Large intestine (tissue), 3 donors: Measurements from ENCODE around the gene DPP10. TPM values are rescaled to one million over a fixed set of nuclear protein-coding genes. Genes with fewer than 3 reads are reported as not detected.
"Not testable (repeated sequence)": the region's sequence is repeated elsewhere in the genome, so short reads cannot be mapped to it uniquely, and the experiment has no call there.

Source experiments
- DNase-seq, 2 donors: peaks; one replicate each; pipeline versions ENCODE4 v3.0.0 to v3.0.0-alpha.2; 2013
- H3K27ac ChIP-seq: one replicate; pipeline ENCODE4 v1.5.1; 2013; ENCODE audit warnings: low read length
- H3K27me3 ChIP-seq: 2 replicates; pipeline ENCODE4 v1.6.1; 2013; ENCODE audit warnings: low read length; ENCODE audit not compliant: control insufficient read depth, insufficient read depth
- H3K36me3 ChIP-seq: 2 replicates; pipeline ENCODE4 v1.6.1; 2013; ENCODE audit warnings: low read length; ENCODE audit not compliant: control insufficient read depth, insufficient read depth
- H3K4me1 ChIP-seq: one replicate; pipeline ENCODE4 v1.6.1; 2013; ENCODE audit warnings: low read length; ENCODE audit not compliant: control insufficient read depth, insufficient read depth
- H3K4me3 ChIP-seq: one replicate; pipeline ENCODE4 v1.5.1; 2013; ENCODE audit warnings: low read length
- H3K9me3 ChIP-seq: one replicate; pipeline ENCODE4 v1.6.1; 2013; ENCODE audit warnings: mild to moderate bottlenecking, low read depth, low read length, moderate library complexity; ENCODE audit not compliant: control insufficient read depth
- WGBS: methylation state at CpG from one replicate; pipeline ENCODE4 v1.1.5; 2013; ENCODE audit warnings: low lambda C conversion rate; ENCODE audit not compliant: insufficient coverage; 5-methylcytosine and 5-hydroxymethylcytosine counted together
- polyA plus RNA-seq: library from polyadenylated mRNA; unstranded; fragments of 120-200 nt; gene quantifications from one replicate; pipeline ENCODE4 v1.2.1, GENCODE V29; 2013

DPP10 gene
- polyA plus RNA-seq, 1 donor = 17.3 TPM

GRCh38 chr2:115412501-115412900 is 970.1 kb downstream of the DPP10 start:
- Histone ChIP-seq H3K9me3 (peaks cover 3% of the 10 kb centered on the region), H3K27ac (no peak overlapping the region), H3K4me3 (no peak overlapping the region), H3K27me3 (no peaks in the 10 kb centered on the region), H3K4me1 (no peaks in the 10 kb centered on the region), H3K36me3 (no peaks in the 10 kb centered on the region)
- no CpG with 5 or more reads among the region's 1 CpG for WGBS
- no peak for DNase-seq

GRCh38 chr2:115413791-115414190 is 971.4 kb downstream of the DPP10 start:
- Histone ChIP-seq H3K27ac (no peak overlapping the region), H3K4me1 (no peaks in the 10 kb centered on the region), H3K36me3 (no peaks in the 10 kb centered on the region), H3K27me3 (no peaks in the 10 kb centered on the region), H3K4me3 (no peak overlapping the region), H3K9me3 (peaks cover 3% of the 10 kb centered on the region)
- 83% methylated on average over 1 of the region's 2 CpGs for WGBS
- DNase-seq = no peak

- WGBS = 70% methylated on average over 2 of the region's 2 CpGs
- DNase-seq = no peak
- H3K4me3 ChIP-seq = no peak overlapping the region
- no peaks in the 10 kb centered on the region for H3K4me1 ChIP-seq
- H3K9me3 ChIP-seq = no peaks in the 10 kb centered on the region
- no peak overlapping the region for H3K27ac ChIP-seq
- H3K27me3 ChIP-seq = no peaks in the 10 kb centered on the region
- H3K36me3 ChIP-seq = no peaks in the 10 kb centered on the region
Measured at GRCh38 chr2:115414466-115414865, 972.0 kb downstream of the DPP10 start.

GRCh38 chr2:115422004-115422634 is 979.7 kb downstream of the DPP10 start:
- no peak for DNase-seq
- Histone ChIP-seq H3K27me3 (no peaks in the 10 kb centered on the region), H3K4me3 (no peak overlapping the region), H3K36me3 (peaks cover 6% of the 10 kb centered on the region), H3K4me1 (no peaks in the 10 kb centered on the region), H3K9me3 (no peaks in the 10 kb centered on the region), H3K27ac (no peak overlapping the region)
- no CpG with 5 or more reads among the region's 3 CpGs for WGBS

GRCh38 chr2:115427436-115427835 is 985.0 kb downstream of the DPP10 start:
- no peaks in the 10 kb centered on the region for H3K27me3 ChIP-seq
- no peak overlapping the region for H3K4me3 ChIP-seq
- peaks cover 6% of the 10 kb centered on the region for H3K36me3 ChIP-seq
- no CpG with 5 or more reads among the region's 1 CpG for WGBS
- DNase-seq = no peak
- no peak overlapping the region for H3K27ac ChIP-seq
- H3K9me3 ChIP-seq = no peaks in the 10 kb centered on the region
- H3K4me1 ChIP-seq = no peaks in the 10 kb centered on the region

- H3K4me1 ChIP-seq, H3K36me3 ChIP-seq, H3K27ac ChIP-seq, H3K9me3 ChIP-seq, H3K4me3 ChIP-seq, DNase-seq, H3K27me3 ChIP-seq: not testable (repeated sequence)
- WGBS = 27% methylated on average over 3 of the region's 6 CpGs
Measured at GRCh38 chr2:115440746-115441145, 998.3 kb downstream of the DPP10 start.

GRCh38 chr2:115443539-115444185 is 1001.2 kb downstream of the DPP10 start:
- no peak for DNase-seq
- H3K9me3 ChIP-seq = no peaks in the 10 kb centered on the region
- no peaks in the 10 kb centered on the region for H3K4me1 ChIP-seq
- no CpG with 5 or more reads among the region's 1 CpG for WGBS
- H3K4me3 ChIP-seq = no peak overlapping the region
- H3K27me3 ChIP-seq = no peaks in the 10 kb centered on the region
- no peak overlapping the region for H3K27ac ChIP-seq
- no peaks in the 10 kb centered on the region for H3K36me3 ChIP-seq

- WGBS = 78% methylated on average over 2 of the region's 2 CpGs
Measured at GRCh38 chr2:115460008-115460407, 1017.6 kb downstream of the DPP10 start.

GRCh38 chr2:115480741-115481140 is 1038.3 kb downstream of the DPP10 start:
- no peaks in the 10 kb centered on the region for H3K36me3 ChIP-seq
- no CpG with 5 or more reads among the region's 1 CpG for WGBS
- H3K27ac ChIP-seq = no peak overlapping the region
- no peak for DNase-seq
- no peaks in the 10 kb centered on the region for H3K4me1 ChIP-seq
- H3K4me3 ChIP-seq = no peak overlapping the region
- H3K27me3 ChIP-seq = no peaks in the 10 kb centered on the region
- H3K9me3 ChIP-seq = no peaks in the 10 kb centered on the region

More at GRCh38 chr2:115460008-115460407, 1017.6 kb downstream of the DPP10 start:
- no peak overlapping the region for H3K27ac ChIP-seq
- H3K27me3 ChIP-seq = no peaks in the 10 kb centered on the region
- no peaks in the 10 kb centered on the region for H3K9me3 ChIP-seq
- no peak overlapping the region for H3K4me3 ChIP-seq
- no peaks in the 10 kb centered on the region for H3K36me3 ChIP-seq
- DNase-seq = no peak
- no peaks in the 10 kb centered on the region for H3K4me1 ChIP-seq

GRCh38 chr2:115481842-115482241 is 1039.4 kb downstream of the DPP10 start:
- WGBS = 95% methylated on average over 2 of the region's 2 CpGs
- H3K4me3 ChIP-seq = no peak overlapping the region
- H3K27me3 ChIP-seq = no peaks in the 10 kb centered on the region
- H3K9me3 ChIP-seq = no peaks in the 10 kb centered on the region
- no peaks in the 10 kb centered on the region for H3K36me3 ChIP-seq
- DNase-seq = no peak
- no peaks in the 10 kb centered on the region for H3K4me1 ChIP-seq
- H3K27ac ChIP-seq = no peak overlapping the region

- no peak overlapping the region for H3K27ac ChIP-seq
- no peak overlapping the region for H3K4me3 ChIP-seq
- no peaks in the 10 kb centered on the region for H3K27me3 ChIP-seq
- WGBS = 100% methylated on average over 1 of the region's 4 CpGs
- H3K36me3 ChIP-seq = no peaks in the 10 kb centered on the region
- no peaks in the 10 kb centered on the region for H3K9me3 ChIP-seq
- no peaks in the 10 kb centered on the region for H3K4me1 ChIP-seq
- no peak for DNase-seq
Measured at GRCh38 chr2:115483666-115484065, 1041.2 kb downstream of the DPP10 start.
